ENCODE results near the gene LLGL2. TPM values are rescaled to one million over a fixed set of nuclear protein-coding genes. Genes with fewer than 3 reads are reported as not detected.

LLGL2 gene
- total RNA-seq, 1 donor from 2014 or later = 44.9 TPM

DNA sequence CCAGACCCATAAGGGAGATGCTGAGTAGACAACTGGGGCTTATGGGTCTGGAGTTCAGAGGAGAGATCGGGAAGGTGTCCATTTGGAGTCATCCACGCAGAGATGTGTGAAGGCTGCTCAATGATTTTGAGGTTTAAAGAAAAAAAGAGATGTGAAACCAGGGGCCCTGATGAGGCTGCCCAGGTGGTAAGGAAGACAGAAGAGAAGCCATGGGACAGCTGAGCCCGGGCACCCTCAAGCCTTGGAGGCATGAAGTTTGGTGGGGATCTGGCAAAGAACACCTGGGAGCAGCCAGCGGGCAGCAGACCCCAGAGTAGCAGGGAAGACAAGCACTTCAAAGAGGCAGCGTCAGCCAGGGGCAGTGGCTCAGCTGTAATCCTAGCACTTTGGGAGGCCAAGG lies 41.3 kb downstream of the LLGL2 start:
- H3K36me3 ChIP-seq = peaks cover 0 to 5% of the 10 kb centered on the region in 2 donors
- TF ChIP-seq, protein P1, sequence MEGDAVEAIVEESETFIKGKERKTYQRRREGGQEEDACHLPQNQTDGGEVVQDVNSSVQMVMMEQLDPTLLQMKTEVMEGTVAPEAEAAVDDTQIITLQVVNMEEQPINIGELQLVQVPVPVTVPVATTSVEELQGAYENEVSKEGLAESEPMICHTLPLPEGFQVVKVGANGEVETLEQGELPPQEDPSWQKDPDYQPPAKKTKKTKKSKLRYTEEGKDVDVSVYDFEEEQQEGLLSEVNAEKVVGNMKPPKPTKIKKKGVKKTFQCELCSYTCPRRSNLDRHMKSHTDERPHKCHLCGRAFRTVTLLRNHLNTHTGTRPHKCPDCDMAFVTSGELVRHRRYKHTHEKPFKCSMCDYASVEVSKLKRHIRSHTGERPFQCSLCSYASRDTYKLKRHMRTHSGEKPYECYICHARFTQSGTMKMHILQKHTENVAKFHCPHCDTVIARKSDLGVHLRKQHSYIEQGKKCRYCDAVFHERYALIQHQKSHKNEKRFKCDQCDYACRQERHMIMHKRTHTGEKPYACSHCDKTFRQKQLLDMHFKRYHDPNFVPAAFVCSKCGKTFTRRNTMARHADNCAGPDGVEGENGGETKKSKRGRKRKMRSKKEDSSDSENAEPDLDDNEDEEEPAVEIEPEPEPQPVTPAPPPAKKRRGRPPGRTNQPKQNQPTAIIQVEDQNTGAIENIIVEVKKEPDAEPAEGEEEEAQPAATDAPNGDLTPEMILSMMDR (IDR thresholded peaks at IDR 0.05) = no peak
- TF ChIP-seq POLR2A (IDR thresholded peaks at IDR 0.05) (no peak), POLR2AphosphoS5 (IDR thresholded peaks at IDR 0.05; ENCODE audit: insufficient read depth in 1 of 2, low read depth in 1 of 2) (no peak)
- DNase-seq (ENCODE audit: extremely low spot score in 2 of 2) = no peak
- H3K27ac ChIP-seq = no peak overlapping the region
- intact Hi-C loops (cut with DNase I) = no loop called here
- no peak overlapping the region for H3K4me3 ChIP-seq
- no peaks in the 10 kb centered on the region for H3K9me3 ChIP-seq
- H3K4me1 ChIP-seq = no peaks in the 10 kb centered on the region
- no peaks in the 10 kb centered on the region for H3K27me3 ChIP-seq

DNA sequence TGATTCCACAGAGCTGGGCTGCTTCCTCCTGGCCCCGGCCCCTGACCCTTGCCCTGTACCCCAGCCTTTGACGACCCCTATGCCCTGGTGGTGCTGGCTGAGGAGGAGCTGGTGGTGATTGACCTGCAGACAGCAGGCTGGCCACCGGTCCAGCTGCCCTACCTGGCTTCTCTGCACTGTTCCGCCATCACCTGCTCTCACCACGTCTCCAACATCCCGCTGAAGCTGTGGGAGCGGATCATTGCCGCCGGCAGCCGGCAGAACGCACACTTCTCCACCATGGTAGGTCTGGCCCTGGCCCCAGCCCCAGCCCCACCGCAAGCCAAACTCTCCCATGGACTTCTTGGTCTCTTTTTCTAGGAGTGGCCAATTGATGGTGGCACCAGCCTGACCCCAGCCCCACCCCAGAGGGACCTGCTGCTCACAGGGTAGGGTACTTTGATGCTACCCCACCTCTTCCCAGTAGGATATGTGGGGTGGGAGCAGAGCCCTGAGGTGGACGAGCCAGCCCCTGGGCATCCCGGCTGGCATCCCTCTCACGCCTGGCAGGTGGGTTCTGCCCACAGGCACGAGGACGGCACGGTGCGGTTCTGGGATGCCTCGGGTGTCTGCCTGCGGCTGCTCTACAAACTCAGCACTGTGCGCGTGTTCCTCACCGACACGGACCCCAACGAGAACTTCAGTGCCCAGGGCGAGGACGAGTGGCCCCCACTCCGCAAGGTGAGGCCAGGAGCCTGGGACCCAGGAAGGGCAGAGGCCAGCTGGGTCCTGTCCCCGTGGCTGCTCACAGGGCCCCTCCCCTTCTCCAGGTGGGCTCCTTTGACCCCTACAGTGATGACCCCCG lies 43.1 kb downstream of the LLGL2 start:
- TF ChIP-seq, protein P1 (IDR thresholded peaks at IDR 0.05) = no peak
- no peak for TF ChIP-seq POLR2AphosphoS5 (IDR thresholded peaks at IDR 0.05; ENCODE audit: insufficient read depth in 1 of 2, low read depth in 1 of 2)
- TF ChIP-seq POLR2A (IDR thresholded peaks at IDR 0.05) = no peak
- H3K27ac ChIP-seq = no peak overlapping the region
- no peaks in the 10 kb centered on the region for H3K9me3 ChIP-seq
- H3K27me3 ChIP-seq = no peaks in the 10 kb centered on the region
- no peaks in the 10 kb centered on the region for H3K4me1 ChIP-seq
- no peak for DNase-seq (ENCODE audit: extremely low spot score in 2 of 2)
- intact Hi-C loops (cut with DNase I) = no loop called here
- H3K4me3 ChIP-seq = no peak overlapping the region
- peaks cover 0 to 5% of the 10 kb centered on the region in 2 donors for H3K36me3 ChIP-seq

DNA sequence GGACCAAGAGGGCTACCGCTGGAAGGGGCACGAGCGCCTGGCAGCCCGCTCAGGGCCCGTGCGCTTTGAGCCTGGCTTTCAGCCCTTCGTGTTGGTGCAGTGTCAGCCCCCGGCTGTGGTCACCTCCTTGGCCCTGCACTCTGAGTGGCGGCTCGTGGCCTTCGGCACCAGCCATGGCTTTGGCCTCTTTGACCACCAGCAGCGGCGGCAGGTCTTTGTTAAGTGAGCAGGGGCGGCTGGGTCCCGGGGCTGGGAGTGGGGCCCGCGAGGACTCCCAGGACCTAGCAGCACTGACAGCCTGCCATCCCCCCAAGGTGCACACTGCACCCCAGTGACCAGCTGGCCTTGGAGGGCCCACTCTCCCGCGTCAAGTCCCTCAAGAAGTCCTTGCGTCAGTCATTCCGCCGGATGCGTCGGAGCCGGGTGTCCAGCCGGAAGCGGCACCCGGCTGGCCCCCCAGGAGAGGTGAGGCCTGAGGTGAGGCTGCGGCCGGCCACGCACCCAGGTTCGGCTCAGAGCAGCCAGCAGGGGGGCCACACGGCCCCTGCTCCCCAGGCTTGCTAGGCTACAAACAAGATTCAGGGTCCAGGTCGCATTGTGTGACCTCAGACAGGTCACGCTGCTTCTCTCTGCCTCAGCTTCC lies 44.7 kb downstream of the LLGL2 start:
- H3K36me3 ChIP-seq = peaks cover 0 to 5% of the 10 kb centered on the region in 2 donors

DNA sequence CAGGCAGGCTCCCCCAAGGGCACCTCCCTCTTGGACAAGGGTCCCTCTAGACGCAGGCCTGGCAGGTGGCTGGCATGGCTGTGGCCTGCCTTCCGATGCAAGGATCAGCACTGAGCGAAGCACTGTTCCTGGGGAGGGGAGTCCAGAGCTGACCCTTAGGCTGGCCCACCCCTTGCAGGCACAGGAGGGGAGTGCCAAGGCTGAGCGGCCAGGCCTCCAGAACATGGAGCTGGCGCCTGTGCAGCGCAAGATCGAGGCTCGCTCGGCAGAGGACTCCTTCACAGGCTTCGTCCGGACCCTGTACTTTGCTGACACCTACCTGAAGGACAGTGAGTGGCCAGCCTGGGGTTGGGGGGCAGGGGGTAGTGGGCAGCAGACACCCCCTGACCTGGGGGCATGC lies 45.3 kb downstream of the LLGL2 start:
- TF ChIP-seq, protein P1 (IDR thresholded peaks at IDR 0.05) = no peak
- no peak overlapping the region for H3K4me3 ChIP-seq
- H3K36me3 ChIP-seq = peaks cover 0 to 5% of the 10 kb centered on the region in 2 donors
- H3K27ac ChIP-seq = no peak overlapping the region
- intact Hi-C loops (cut with DNase I) = no loop called here
- H3K9me3 ChIP-seq = no peaks in the 10 kb centered on the region
- H3K27me3 ChIP-seq = no peaks in the 10 kb centered on the region
- H3K4me1 ChIP-seq = no peaks in the 10 kb centered on the region
- no peak for DNase-seq (ENCODE audit: extremely low spot score in 2 of 2)

More for the DNA sequence above, 44.7 kb downstream of the LLGL2 start:
- intact Hi-C loops (cut with DNase I) = no loop called here
- no peak overlapping the region for H3K27ac ChIP-seq
- no peak overlapping the region for H3K4me3 ChIP-seq
- TF ChIP-seq POLR2AphosphoS5 (IDR thresholded peaks at IDR 0.05; ENCODE audit: insufficient read depth in 1 of 2, low read depth in 1 of 2) (no peak), POLR2A (IDR thresholded peaks at IDR 0.05) (no peak)
- TF ChIP-seq, protein P1 (IDR thresholded peaks at IDR 0.05) = no peak
- no peaks in the 10 kb centered on the region for H3K4me1 ChIP-seq
- no peaks in the 10 kb centered on the region for H3K27me3 ChIP-seq
- H3K9me3 ChIP-seq = no peaks in the 10 kb centered on the region
- DNase-seq (ENCODE audit: extremely low spot score in 2 of 2) = no peak

Data from vagina (tissue), 2 donors.